GM18867 (cell line): ENCODE measurements around the gene TRPV3.

Experiments
- ATAC-seq: cut with Tn5 transposase; IDR thresholded peaks from one replicate; pipeline ENCODE4 v1.9.1; 2021; ENCODE audit warnings: mild to moderate bottlenecking, moderate library complexity; ENCODE audit not compliant: unreplicated experiment

Gene TRPV3

GRCh38 chr17:3547628-3548027 lies 10.0 kb downstream of the TRPV3 start:
- no peak for ATAC-seq

- ATAC-seq, result no peak
Measured at GRCh38 chr17:3546997-3547396, 10.6 kb downstream of the TRPV3 start.

GRCh38 chr17:3546521-3546920 lies 11.1 kb downstream of the TRPV3 start:
- ATAC-seq, result no peak

GRCh38 chr17:3545151-3545550 lies 12.5 kb downstream of the TRPV3 start:
- no peak for ATAC-seq

GRCh38 chr17:3544365-3544764 lies 13.2 kb downstream of the TRPV3 start:
- no peak for ATAC-seq

GRCh38 chr17:3543453-3543852 lies 14.2 kb downstream of the TRPV3 start:
- no peak for ATAC-seq

GRCh38 chr17:3542410-3543088 lies 15.1 kb downstream of the TRPV3 start:
- no peak for ATAC-seq

- ATAC-seq, result no peak
Measured at GRCh38 chr17:3539881-3540540, 17.6 kb downstream of the TRPV3 start.

- no peak for ATAC-seq
Measured at GRCh38 chr17:3536716-3537115, 20.9 kb downstream of the TRPV3 start.

- ATAC-seq, result no peak
Measured at GRCh38 chr17:3535253-3535995, 22.2 kb downstream of the TRPV3 start.

GRCh38 chr17:3534881-3535252 lies 22.7 kb downstream of the TRPV3 start:
- no peak for ATAC-seq

- ATAC-seq, result no peak
Measured at GRCh38 chr17:3533752-3534151, 23.9 kb downstream of the TRPV3 start.

- no peak for ATAC-seq
Measured at GRCh38 chr17:3532859-3533142, 24.8 kb downstream of the TRPV3 start.

GRCh38 chr17:3532106-3532858 lies 25.3 kb downstream of the TRPV3 start:
- no peak for ATAC-seq

GRCh38 chr17:3531266-3532101 lies 26.1 kb downstream of the TRPV3 start:
- ATAC-seq, result no peak

- ATAC-seq, result no peak
Measured at GRCh38 chr17:3529817-3530741, 27.5 kb downstream of the TRPV3 start.

- no peak for ATAC-seq
Measured at GRCh38 chr17:3528880-3529511, 28.6 kb downstream of the TRPV3 start.

- no peak for ATAC-seq
Measured at GRCh38 chr17:3528403-3528851, 29.2 kb downstream of the TRPV3 start.

GRCh38 chr17:3527896-3528295 lies 29.7 kb downstream of the TRPV3 start:
- ATAC-seq, result no peak
